HG03045 (cell line): Measurements from ENCODE around the gene CWF19L1.

Source experiments
- ATAC-seq: cut with Tn5 transposase; IDR thresholded peaks from one replicate; pipeline ENCODE4 v1.9.1; 2021; ENCODE audit warnings: mild to moderate bottlenecking, moderate library complexity; ENCODE audit not compliant: unreplicated experiment

CWF19L1 gene

DNA sequence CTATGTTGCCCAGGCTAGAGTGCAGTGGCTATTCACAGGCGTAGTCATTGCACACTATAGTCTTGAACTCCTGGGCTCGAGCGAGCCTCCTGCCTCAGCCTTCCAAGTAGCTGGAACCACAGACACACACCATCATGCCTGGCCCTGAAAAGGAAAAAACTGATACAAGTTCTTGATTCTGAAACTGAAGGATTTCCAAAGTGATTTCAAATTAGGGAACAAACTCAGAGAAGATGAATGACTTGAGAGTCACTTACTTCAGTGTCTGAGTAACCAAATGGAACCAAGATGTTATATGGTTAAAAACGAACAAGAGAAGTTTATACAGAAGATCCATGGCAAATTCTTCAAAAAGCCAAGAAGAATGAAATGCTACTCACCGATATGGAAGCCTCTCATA lies 14.4 kb downstream of the CWF19L1 start:
- ATAC-seq: no peak

DNA sequence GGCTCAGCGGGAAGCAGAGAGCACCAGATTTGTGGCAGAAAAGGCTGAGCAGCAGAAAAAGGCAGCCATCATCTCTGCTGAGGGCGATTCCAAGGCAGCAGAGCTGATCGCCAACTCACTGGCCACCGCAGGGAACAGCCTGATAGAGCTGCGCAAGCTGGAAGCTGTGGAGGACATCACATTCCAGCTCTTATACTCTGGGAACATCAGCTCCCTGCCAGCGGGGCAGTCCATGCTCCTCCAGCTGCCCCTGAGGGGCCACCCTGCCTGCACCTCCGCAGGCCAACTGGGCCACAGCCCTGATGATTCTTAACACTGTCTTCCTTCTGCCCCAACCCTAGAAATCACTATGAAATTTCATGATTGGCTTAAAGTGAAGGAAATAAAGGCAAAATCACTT lies 18.6 kb downstream of the CWF19L1 start:
- no peak for ATAC-seq

DNA sequence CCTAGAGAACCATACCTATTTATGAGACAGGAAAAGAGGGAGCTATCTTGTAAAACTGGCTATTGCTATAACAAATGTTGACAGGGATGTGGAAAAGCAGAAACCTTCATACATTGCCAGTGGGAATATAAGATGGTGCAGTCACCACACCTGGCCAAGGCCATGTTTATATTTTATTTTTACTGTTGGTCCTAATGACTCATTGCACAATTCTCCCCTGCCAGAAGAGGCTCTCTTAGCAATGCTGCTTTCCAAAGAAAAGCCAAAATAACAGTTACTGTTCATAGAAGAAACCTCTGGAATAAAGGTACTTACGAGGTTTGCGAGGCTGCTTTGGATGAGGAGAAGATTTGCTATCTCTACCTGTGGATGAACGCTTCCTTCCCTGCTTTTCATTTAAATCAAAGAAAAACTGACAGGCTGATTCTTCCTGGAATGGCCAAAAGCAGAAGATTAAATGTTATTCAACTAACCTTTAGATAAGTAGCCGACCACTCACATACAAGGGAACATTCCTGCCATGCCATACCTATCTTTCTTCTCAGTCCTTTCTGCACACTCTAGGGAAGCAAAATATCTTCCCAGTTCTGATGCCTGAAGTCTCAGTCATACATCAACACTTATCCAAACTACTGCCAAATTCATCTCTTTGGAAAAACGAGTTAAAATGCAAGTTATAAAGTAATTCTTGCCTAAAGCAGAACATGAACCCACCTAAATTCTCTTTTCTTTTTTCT lies 21.8 kb downstream of the CWF19L1 start:
- ATAC-seq: no peak

DNA sequence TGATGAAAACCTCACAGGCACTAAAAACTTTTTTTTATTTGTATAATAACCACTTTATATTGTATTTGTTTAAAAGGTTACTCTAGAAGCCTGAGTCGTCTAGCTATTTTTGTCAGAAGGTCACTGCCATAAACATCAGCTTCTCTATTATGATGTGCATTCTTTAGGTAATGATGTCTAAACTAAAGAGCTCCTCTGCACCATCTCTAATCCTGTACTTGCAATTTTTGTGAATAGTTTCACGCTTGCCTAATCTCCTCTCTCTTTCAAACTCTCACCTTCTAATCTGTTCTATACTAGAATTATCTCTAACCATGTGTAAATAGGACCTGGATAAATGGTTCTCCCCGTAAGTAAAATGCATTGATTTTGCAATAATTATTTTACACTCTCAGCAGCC lies 27.6 kb downstream of the CWF19L1 start:
- ATAC-seq: no peak

DNA sequence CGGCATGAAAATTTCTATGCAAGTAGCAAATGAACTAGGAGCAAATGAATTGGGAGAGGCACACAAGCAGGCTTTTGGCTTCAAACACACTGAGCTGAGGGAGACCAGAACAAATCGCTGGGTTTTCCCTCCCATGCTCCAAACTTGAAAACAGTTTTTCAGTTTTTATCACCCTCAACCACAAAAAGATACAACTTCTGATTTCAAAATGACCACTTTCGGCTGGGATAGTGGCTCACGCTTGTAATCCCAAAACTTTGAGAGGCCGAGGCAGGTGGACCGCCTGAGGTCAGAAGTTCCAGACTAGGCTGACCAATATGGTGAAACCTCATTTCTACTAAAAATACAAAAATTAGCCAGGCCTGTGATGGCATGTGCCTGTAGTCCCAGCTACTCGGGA lies 29.0 kb downstream of the CWF19L1 start:
- ATAC-seq: no peak

DNA sequence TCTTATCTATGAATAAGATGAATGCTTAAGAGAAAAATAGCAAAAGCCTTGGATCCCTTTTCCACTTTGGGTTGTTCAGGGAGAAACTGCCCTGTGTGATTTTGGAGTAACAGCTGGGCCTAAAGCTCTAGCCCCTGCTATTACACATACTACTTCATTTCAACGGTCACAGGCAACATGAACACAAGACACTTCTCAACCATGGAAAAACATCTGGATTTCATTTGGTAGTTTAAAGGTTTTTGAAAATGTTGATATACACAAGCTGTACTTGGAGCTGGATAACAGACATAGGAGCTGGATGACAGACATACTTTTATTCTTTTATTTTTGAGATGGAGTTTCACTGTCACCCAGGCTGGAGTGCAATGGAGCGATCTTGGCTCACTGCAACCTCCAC lies 35.3 kb downstream of the CWF19L1 start:
- no peak for ATAC-seq

DNA sequence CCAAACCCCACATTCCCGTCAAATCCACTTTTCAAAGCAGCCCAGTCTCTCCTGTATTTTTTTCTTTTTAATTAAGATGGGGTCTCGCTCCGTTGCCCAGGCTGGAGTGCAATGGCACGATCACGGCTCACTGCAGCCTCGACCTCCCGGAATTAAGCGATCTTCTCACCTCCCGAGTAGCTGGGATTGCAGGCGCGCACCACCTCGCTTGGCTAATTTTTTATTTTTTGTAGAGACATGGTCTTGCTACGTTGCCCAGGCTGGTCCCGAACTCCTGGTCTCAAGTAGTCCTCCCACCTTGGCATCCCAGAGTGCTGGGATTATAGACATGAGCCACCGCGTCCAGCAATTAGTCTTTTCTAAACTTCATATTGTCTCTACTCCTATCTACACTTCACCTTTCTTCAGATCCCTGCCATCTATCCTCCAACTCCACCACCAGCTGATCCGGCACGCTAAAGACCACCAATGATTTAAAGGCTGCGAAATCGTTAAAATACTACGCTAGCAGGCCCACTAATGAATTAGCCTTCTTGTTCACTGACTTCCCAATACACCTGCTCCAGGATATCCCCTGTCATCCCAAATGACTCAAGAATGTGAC lies 37.5 kb downstream of the CWF19L1 start:
- ATAC-seq: no peak

DNA sequence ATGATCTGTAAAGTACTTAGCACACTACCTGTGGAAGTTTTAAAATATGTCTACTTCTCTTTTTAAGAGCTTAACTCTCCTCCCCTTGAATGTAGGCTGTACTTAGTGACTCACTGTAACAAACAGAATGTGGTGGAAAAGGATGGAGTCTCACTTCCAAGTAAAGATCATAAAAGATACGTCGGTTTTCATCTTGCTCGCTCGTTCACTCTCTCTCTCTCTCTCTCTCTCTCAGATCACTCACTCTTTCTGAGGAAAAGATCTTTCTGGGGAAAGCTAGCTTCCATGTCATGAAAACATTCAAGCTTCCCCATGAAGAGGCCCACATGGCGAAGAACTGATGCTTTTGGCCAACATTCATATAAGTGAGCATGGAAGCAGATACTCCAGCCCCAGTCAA lies 43.6 kb downstream of the CWF19L1 start:
- ATAC-seq: no peak

DNA sequence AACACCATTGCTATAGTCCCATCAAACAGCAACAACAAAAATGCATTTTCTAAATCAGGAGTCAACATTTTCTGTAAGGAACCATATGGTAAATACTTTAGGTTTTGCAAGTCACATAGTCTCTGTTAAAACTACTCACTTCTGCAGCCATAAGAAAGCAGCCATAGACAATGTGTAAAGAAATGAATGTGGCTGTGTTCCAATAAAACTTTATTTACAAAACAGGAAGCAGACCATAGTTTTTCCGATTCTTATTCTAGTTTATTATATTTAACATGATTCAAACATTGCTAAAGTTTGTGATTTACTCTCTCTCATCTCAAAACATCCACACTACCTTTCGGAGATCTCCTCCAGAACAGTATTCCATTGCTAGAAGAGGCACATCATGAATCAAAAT lies 44.9 kb downstream of the CWF19L1 start:
- ATAC-seq: no peak

DNA sequence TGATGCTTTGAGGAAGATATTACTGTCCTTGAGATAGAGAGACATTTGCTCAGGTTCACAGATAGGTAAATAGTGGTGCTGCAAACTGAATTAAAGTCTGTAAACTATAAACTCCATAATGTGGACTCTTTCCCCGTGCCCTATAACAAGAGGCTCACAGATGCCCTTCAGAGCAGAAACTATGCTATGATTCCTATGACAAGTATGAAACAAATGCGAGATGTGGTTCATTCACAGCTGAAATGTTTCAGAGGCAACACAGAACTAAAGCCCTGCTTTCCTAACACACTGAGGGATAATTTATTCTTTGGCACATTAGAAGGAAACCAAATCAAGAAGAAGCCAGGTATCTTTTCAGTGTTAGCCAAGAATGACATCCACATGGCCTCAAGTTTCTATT lies 51.4 kb downstream of the CWF19L1 start:
- ATAC-seq: no peak

DNA sequence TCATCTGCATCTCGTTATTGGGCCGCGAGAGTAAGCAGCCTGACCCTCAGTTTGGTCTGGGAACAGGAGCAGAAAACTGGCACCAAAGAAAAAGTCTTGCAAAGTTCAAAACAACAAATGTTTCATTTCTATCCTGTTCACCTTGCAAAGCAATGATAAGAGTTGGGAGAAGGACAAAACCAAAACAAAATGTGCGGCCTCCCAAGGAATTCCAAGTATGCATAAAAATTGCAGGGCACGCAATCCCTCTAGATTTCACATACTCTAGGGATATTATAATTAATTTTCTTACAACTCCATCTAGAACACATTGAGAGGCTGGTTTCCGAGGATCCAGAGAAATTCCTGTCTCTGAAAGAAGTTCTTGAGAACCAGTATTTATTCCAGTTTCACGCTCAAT lies 58.1 kb downstream of the CWF19L1 start:
- ATAC-seq: no peak

DNA sequence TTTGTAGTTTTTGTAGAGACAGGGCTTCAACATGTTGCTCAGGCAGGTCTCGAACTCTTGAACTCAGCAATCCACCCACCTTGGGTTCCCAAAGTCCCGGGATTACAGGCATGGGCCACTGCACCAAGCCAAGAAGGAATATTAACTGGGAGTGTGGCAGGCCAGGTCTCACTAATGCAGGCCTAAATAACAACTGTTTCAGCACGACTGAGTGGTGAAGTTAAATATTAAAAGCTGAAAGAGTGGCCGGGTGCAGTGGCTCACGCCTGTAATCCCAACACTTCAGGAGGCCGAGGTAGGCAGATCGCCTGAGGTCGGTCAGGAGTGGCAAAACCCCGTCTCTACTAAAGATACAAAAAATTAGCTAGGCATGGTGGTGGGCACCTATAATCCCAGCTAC lies 59.2 kb downstream of the CWF19L1 start:
- no peak for ATAC-seq

DNA sequence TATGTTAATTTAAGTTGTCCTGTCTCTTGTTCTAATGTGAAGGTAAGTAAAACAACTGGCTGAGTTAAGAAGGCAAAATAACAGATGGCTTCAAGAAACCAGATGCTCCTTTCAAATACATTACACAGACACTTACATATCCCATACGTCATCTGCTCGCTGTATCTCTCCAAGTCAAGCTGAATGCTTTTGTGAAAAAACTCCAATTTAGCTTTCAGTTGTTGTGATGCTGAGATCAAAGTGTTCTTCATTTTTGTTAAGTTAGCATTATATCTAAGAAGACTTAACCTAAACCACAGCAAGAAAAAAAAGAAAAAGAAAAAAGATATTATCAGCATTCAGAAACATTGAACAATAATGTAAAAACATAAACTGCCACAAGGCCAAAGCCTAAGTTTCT lies 63.1 kb downstream of the CWF19L1 start:
- no peak for ATAC-seq

DNA sequence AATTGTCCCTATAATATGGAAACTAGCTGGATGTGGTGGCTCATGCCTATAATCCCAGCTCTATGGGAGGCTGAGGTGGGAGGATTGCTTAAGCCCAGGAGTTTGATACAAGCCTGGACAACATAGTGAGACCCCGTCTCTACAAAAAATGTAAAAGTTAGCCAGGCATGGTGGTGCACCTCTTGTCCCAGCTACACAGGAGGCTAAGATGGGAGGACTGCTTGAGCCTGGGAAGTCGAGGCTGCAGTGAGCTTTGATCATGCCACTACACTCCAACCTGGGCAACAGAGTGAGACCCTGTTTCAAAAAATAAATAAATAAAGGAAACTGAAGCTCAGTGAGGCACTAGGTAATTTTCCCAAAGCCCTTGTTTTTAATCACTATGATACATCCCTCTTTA lies 65.9 kb downstream of the CWF19L1 start:
- no peak for ATAC-seq

DNA sequence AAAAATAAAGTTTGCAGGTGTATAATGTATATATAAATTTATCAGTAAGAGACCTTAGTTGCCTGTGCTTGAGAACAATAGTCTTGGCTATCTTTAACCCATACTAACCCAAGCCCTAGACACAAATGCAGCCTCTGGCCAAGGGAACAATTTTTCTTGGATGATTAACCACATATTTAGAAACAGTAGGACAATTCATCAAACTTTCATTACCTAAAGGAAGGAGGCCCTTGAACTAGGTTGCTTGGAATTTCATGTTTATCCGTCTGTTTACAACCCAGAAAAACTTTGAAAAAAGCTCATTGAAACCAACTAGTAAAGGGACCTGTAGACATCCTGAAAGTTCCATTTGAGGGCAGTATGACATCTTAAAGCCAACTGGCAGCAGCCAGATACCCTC lies 72.7 kb downstream of the CWF19L1 start:
- no peak for ATAC-seq

DNA sequence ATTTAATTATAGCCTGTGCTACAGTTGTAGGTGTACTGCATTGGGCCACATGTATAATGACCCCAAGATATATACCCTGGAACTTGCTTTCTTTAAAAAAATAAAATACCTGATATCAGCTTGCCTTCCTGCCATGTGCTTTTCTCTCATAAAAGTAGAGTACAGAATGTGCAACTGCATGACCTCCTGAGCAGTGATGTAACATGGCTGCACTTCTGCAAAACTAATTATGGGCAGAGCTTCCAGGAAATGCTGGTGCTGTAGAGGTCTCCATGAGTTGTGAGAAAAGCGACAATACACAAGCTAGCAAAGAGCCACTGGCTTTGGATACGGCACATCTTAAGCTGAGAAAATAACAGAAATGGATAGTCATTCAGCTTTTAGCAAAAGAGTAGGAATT lies 75.1 kb downstream of the CWF19L1 start:
- ATAC-seq: no peak

DNA sequence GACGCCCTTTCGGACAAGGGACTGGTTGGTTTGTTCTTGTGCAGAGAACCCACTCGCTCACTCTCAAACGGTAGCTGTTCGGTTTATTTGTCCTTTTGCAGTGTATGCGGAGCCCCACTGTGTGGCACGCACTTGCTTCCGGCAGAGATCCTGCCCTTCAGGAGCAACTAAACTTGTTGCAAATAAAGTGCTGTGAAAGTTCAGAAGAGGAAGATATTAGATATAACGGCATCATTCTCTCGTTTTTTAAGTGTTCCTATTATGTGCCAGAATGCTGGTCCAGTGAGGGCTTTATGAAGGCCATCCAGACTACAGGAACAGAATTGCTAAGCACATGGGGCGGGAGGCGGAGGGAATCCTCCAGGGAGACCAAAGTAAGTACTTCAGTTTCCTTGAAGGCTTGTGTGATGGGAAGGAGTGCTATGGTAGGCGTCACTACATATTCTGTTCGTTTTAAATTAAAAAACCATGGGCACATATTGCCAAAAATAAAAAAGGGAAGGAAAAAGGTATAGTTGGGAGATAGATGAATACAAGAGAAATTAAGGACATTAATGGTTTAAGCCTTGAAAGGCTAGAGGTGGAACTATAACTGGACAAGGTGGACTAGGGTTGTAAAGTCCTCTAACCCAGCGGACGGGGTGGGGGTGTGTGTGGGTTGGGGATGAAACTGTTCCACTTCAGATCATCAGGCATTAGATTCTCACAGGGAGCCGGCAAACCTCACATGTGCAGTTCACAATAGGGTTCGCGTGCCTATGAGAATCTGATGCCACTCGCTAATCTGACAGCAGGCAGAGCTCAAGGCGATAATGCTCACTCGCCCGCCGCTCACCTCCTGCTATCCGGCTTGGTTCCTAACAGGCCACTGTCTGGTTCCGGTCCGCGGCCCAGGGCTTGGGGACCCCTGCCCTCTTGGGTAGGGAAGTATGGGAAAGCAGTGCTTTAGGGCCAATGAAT lies 80.9 kb downstream of the CWF19L1 start:
- ATAC-seq: peak; percentile 35

DNA sequence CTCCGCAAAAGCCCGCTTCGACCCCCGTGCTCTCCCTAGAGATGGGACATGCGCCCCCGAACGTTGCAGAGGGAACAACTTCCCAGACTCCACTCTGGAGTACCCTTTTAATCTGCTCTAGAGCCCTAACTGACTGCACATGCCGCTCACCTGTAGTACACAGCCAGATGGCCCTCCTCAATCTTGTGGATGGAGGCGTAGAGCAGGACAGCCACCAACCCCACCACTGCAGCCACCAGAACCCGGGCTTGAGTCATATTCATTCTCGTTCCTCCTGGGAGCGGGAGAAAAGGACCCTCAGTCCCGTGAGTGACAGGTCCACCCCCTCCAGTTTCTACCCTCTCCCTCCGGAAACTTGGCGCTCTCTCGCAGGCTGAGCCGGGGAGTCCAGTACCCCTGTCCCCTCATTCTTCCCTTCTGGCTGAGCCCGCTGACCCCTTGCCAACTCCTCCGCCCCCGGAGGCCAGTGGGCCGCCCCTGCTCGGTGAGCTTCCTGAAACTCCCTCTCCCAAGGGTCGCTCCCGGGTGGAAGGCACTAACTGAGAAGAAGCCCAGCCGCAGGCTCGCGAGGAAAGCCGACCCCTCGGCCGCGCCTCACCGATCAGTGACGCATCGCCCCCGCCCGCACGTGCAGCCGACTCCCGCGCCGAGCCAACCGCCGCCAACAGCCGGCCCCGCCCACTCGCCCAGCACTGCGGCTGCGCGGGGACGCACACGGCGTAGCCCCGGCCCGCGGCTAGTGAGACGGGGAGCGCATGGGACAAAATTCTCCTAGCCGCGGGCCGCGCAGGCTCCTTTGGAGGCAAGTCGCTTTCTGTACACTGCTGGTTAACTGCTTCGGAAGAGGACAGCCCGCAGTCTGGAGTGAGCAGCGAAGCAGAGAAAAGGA lies 81.8 kb downstream of the CWF19L1 start, which contains the start of gene ERLIN1:
ERLIN1 (minus strand) TSS at position 666 of the 889 bp plus-strand sequence; CDS start at position 263, 403 bp downstream.
- ATAC-seq: peak; percentile 92

DNA sequence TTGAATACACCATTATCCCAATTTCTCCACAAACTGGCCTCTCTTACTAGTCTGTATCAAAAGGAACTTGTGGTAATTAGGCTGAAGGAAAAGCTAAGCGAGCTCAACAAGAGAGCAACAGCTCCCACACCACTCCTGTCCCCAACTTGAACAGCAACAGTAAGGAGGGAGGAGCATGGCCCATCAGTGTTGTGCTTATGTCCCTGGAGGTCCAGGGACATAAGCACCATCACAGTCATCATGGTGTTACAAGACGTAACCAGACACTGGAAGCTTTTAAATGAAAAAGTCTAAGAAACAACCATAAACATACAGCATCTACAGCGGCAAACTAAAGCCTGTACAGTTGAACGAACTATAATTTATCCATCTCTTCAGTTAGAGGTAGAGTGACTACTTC lies 82.6 kb downstream of the CWF19L1 start:
- no peak for ATAC-seq

DNA sequence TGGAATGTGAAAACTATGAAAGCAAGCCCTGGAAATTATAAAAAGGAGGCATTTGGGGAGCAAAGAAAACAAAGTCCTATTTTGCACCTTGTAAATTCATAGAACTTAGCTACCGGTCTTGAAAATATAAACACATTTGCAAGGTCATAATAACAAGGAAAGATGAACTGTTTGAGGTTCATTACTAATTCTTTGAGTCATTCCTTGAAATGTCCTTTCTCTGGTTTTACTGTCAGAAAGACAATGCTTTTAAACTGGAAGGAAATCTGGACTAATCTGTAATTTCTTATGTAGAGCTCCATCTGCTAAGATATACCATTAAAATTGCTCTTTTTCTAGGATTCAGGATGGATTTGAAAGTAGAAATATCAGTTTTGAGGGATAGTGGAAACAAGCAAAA lies 83.0 kb downstream of the CWF19L1 start:
- no peak for ATAC-seq

DNA sequence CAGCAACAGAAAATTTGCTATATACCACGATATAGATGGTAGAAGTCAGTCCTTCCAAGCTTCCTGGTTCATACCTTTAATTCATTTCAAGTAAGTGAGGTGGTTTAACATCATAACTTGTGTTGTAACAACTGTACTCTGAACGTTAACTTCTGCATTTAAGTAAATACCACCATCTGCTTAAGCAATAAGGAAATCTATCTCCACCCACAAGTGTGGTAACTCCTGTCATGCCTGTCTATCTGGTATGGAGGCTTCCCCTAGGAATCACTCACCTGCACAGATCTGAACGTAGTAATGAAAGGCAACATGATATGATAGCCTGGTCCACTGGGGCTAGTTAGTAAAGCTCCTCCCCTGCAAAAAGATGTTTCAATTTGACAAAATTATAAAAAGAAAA lies 84.0 kb downstream of the CWF19L1 start:
- ATAC-seq: no peak
